Naive B cell (primary cell): Measurements from ENCODE around the gene WDR90. TPM values are rescaled to one million over a fixed set of nuclear protein-coding genes. Genes with fewer than 3 reads are reported as not detected.

Experiments
- ATAC-seq, 2 donors: fragments of 150-1000 bp; cut with Tn5 transposase; 2 replicates each; pipeline ENCODE4 v1.10.0; 2021; ENCODE audit warnings: low read depth in 2 of 2, mild to moderate bottlenecking in 2 of 2, moderate library complexity in 2 of 2
- DNase-seq: peaks from one replicate; pipeline ENCODE4 v3.0.0; 2022
- H3K27ac Mint-ChIP-seq, 6 donors: one replicate each; pipeline ENCODE4 v1.8.0; 2020 to 2022; ENCODE audit warnings: mild to moderate bottlenecking in 6 of 6, mixed read lengths in 6 of 6, moderate library complexity in 5 of 6, inconsistent platforms in 2 of 6
- H3K27me3 Mint-ChIP-seq, 3 donors: one replicate each; pipeline ENCODE4 v1.8.0; 2021 to 2022; ENCODE audit warnings: mixed read lengths in 3 of 3, mild to moderate bottlenecking in 1 of 3
- H3K36me3 Mint-ChIP-seq, 2 donors: one replicate each; pipeline ENCODE4 v1.8.0; 2020 to 2022; ENCODE audit warnings: mixed read lengths in 2 of 2, inconsistent platforms in 1 of 2, mild to moderate bottlenecking in 1 of 2
- H3K4me1 Mint-ChIP-seq, 3 donors: one replicate each; pipeline ENCODE4 v1.8.0; 2020 to 2022; ENCODE audit warnings: mixed read lengths in 3 of 3, inconsistent platforms in 1 of 3, mild to moderate bottlenecking in 1 of 3, moderate library complexity in 1 of 3
- H3K4me3 Mint-ChIP-seq, 8 donors: one replicate each; pipeline ENCODE4 v1.8.0; 2020 to 2022; ENCODE audit warnings: mild to moderate bottlenecking in 8 of 8, mixed read lengths in 8 of 8, moderate library complexity in 8 of 8, inconsistent platforms in 2 of 8
- H3K9me3 Mint-ChIP-seq, 7 donors: one replicate each; pipeline ENCODE4 v1.8.0; 2020 to 2022; ENCODE audit warnings: mixed read lengths in 7 of 7, mild to moderate bottlenecking in 5 of 7, inconsistent platforms in 2 of 7, moderate library complexity in 1 of 7
- polyA plus RNA-seq, 6 donors: library from polyadenylated mRNA; unstranded; fragments of 300-500 nt; fragmentation: Illumina TruSeq; gene quantifications; one replicate each; pipeline ENCODE4 v1.2.3, GENCODE V29; 2021; ENCODE audit warnings: low read depth in 6 of 6

The WDR90 gene
- polyA plus RNA-seq, 6 donors from 2014 or later, result 0.75 to 2.3 (median 0.90) TPM; not detected in 1

DNA sequence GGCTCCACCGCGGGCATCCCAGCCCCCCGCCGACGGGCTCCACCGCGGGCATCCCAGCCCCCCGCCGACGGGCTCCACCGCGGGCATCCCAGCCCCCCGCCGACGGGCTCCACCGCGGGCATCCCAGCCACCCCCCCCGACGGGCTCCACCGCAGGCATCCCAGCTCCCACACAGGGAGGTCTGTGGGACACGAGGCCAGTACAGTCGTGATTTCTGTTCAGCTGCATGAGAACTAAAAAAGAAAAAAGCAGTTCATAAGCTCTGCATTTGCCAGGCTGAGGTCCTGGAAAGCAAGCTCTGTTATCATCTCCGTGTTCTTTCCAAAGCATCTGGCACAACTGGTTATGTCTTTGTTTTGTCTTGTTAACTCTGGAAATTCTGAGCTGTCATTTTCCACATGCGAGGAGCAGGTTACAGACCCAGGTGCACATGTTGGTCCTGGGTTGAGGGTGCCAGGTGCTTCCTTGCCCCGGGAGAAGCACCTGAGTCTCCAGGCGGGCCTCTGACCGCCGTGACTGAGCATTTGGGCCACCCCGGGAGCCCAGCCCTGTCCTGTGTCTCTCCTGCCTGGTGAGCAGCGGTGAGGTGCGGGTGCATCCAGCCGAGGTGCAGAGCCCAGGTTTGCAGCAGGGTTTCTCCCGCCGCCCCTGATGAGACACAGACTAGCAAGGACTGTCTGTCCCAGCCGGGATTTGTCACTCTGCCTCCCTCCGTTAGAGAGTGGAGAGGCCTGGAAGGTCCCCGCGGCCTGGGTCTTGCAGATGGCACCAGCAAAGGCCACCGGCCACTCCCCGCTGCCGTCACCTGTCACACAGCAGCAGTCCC, 28.3 kb upstream of the WDR90 start:
- H3K4me1 Mint-ChIP-seq, result peaks cover 0 to 3% (median 0%) of the 10 kb centered on the region in 3 donors
- H3K27ac Mint-ChIP-seq, result no peak overlapping the region
- no peak for DNase-seq
- H3K9me3 Mint-ChIP-seq, result no peaks in the 10 kb centered on the region
- H3K4me3 Mint-ChIP-seq, result no peak overlapping the region
- ATAC-seq, result no peak
- H3K27me3 Mint-ChIP-seq, result no peaks in the 10 kb centered on the region
- no peaks in the 10 kb centered on the region for H3K36me3 Mint-ChIP-seq

DNA sequence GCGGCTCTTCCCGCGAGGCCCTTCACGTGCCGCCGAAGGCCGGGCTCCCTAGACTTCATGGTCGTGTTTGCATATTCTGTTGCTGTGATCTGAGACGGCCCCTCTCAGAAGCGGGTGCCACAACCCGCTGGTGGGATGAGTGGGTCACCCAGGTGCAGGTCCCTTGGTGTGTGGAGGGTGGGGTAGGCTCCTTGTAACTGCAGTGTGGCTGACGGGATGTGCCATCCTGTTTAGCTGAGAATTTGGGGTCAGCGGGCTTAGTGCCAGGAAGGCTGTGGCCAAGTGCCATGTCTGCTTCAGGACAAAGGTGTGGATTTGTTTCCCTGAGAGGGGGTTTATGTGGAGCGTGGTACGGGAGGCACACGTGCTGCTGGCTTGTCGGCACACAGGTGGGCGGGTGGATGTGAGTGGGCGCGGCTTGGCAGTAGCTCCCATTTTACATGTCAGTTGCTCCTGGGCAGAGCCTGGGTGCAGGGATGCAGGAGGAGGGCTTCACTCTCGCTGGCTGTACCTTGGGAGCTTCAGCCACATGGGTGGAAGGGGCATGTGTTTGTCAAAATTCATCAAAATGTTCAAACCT, 27.5 kb upstream of the WDR90 start:
- H3K27ac Mint-ChIP-seq, result peak overlapping the region in 2 of 6 donors; percentile 3 to 81
- H3K9me3 Mint-ChIP-seq, result no peaks in the 10 kb centered on the region
- H3K4me3 Mint-ChIP-seq, result no peak overlapping the region
- H3K4me1 Mint-ChIP-seq, result peaks cover 0 to 3% (median 0%) of the 10 kb centered on the region in 3 donors
- no peaks in the 10 kb centered on the region for H3K36me3 Mint-ChIP-seq
- H3K27me3 Mint-ChIP-seq, result no peaks in the 10 kb centered on the region
- no peak for ATAC-seq
- DNase-seq, result no peak

DNA sequence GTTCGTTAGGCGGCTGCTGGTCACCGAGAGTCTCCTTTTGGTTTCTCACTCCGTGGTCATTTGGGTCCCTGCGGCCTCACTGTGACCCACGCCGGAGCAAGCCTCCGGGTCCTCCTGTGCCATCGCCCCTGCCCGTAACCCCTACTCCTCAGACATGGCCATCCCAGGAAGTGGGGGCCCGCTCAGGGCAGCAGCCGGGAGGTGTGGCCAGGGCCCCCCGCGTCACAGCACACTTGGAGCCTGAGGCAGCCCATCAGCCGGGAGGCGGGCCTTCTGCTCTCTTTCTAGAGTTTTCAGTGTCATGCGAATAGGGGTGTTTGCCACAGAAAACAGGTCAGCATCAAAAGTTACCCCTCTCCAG, 26.3 kb upstream of the WDR90 start:
- H3K27me3 Mint-ChIP-seq, result no peaks in the 10 kb centered on the region
- ATAC-seq, result no peak

DNA sequence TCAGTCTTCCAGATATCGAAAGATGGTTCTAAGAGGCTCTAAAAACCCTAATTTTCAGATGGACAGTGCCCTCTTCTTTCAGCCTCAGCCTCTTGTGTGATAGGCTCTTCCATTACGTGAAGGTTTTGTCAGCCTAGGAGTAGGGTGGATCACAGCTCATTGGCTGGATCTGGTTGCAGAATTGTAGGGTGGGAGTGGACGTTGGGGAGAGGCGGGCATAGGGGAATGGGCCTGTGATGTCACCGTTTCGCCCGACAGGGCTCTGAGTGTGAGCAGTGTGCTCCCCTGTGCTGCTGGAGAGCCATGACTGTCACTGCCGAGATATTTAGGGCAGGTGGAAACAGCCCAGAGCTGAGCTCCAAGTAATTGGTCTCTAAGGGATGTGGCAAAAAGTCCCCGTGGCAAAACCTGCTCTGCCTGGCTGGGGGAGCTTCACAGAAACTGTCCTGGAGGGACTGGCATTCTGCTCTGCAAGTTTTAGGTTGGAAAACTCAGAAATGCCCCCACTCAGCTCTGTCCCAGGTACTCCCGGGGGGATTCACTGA, 24.6 kb upstream of the WDR90 start:
- DNase-seq, result no peak
- Mint-ChIP-seq H3K4me1 (peaks cover 0 to 3% (median 0%) of the 10 kb centered on the region in 3 donors), H3K36me3 (no peaks in the 10 kb centered on the region), H3K27ac (no peak overlapping the region), H3K9me3 (no peaks in the 10 kb centered on the region), H3K27me3 (no peaks in the 10 kb centered on the region), H3K4me3 (no peak overlapping the region)
- ATAC-seq, result no peak

More for the DNA sequence above, 26.3 kb upstream of the WDR90 start:
- no peaks in the 10 kb centered on the region for H3K36me3 Mint-ChIP-seq
- DNase-seq, result no peak
- H3K4me3 Mint-ChIP-seq, result no peak overlapping the region
- no peak overlapping the region for H3K27ac Mint-ChIP-seq
- H3K4me1 Mint-ChIP-seq, result peaks cover 0 to 3% (median 0%) of the 10 kb centered on the region in 3 donors
- no peaks in the 10 kb centered on the region for H3K9me3 Mint-ChIP-seq

DNA sequence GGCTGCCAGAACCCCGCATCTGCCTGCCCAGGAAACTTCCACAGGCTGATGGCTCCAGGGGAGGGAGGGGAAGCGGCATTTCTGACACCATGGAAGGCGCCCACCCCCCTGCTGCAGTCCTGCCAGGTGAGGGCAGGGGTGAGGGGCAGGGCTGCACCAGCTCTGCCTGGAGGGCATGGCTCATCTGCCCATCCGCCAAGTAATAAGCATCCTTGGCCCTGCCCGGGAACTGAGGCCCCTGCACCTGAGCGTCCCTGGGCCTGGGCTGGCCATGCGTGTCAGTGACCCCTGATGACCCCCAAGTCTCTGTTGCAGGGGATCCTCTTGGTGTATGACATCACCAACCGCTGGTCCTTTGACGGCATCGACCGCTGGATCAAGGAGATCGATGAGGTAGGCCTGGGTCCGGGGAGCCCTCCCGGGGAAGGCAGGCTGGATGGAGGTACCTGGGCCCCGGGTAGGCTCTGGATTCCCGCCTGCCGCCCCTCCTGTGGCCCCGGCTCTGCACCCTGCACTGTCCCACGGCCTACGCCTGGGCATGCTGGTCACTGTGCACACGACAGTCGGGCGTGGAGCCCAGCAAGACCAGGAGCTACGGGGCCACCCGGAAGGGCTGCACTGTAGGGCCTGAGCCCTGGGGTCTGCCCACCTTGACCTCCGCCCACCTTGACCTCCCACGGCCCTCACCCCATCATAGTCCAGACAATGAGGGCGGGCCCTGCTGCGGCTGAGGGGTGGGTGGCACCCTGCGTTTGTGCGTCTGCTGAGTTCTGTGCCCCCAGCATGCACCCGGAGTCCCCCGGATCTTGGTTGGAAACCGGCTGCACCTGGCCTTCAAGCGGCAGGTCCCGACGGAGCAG, 23.8 kb upstream of the WDR90 start:
- Mint-ChIP-seq H3K4me1 (peaks cover 0 to 3% (median 0%) of the 10 kb centered on the region in 3 donors), H3K27ac (no peak overlapping the region), H3K36me3 (no peaks in the 10 kb centered on the region), H3K4me3 (no peak overlapping the region), H3K27me3 (no peaks in the 10 kb centered on the region), H3K9me3 (no peaks in the 10 kb centered on the region)
- DNase-seq, result no peak
- ATAC-seq, result no peak

DNA sequence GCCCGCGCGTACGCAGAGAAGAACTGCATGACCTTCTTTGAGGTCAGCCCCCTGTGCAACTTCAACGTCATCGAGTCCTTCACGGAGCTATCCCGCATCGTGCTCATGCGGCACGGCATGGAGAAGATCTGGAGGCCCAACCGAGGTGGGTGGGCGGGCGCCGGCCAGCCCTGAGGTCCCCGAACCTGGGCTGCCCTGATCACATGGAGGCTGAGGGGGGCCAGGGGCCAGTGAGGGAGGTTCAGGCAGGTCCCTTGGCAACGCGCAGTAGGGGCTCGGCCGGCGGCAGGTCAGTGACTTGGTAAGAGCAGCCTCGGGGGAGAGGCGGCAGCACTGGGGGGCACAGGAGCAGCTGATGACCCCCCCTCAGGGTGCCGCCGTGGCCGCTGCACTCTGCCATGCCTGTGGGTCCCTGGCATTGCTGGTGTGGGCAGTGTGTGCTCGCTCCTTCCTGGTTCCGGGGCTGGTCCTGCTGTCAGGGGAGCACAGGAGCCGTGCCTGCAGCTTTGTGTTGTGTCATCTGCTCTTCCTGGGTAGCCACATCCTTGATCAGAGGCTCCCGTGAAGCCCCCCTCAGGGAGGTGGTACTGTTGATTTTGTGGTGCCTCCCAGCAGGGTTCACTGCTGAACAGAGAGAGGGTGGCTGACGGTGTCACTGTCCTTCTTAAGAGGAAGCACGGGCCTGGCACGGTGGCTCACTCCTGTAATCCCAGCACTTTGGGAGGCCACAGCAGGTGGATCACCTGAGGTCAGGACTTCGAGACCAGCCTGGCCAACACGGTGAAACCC, 23.0 kb upstream of the WDR90 start:
- ATAC-seq (no peak), DNase-seq (no peak)
- H3K9me3 Mint-ChIP-seq, result no peaks in the 10 kb centered on the region
- H3K4me1 Mint-ChIP-seq, result peaks cover 0 to 3% (median 0%) of the 10 kb centered on the region in 3 donors
- H3K27ac Mint-ChIP-seq, result peak overlapping the region in 1 of 6 donors; percentile 59
- no peaks in the 10 kb centered on the region for H3K27me3 Mint-ChIP-seq
- H3K4me3 Mint-ChIP-seq, result no peak overlapping the region
- no peaks in the 10 kb centered on the region for H3K36me3 Mint-ChIP-seq

DNA sequence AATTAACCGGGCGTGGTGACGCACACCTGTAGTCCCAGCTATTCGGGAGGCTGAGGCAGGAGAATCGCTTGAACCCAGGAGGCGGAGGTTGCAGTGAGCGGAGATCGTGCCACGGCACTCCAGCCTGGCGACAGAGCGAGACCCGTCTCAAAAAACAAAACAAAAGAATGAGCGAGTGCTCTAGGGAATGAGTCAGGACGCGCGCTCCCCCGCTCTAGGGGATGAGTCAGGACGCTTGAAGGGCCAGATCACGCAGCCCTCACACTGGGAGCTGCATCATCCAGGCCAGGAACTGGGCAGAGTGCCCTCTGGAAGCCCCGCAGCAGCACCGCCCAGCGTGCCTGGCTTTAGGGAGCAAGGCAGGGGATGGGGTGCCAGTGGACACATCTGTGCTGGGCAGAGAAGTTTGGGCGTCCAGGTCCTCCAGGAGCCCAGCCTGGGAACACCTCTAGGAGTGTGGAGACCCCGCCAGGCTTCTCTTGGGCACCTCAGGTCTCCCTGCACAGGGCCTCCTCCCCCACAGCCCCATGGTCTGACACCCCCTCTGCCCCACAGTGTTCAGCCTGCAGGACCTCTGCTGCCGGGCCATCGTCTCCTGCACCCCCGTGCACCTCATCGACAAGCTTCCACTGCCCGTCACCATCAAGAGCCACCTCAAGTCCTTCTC, 22.2 kb upstream of the WDR90 start:
- H3K27me3 Mint-ChIP-seq, result no peaks in the 10 kb centered on the region
- H3K4me1 Mint-ChIP-seq, result no peaks in the 10 kb centered on the region
- H3K4me3 Mint-ChIP-seq, result no peak overlapping the region
- peak overlapping the region in 1 of 6 donors; percentile 59 for H3K27ac Mint-ChIP-seq
- H3K9me3 Mint-ChIP-seq, result no peaks in the 10 kb centered on the region
- no peak for ATAC-seq
- no peak for DNase-seq
- H3K36me3 Mint-ChIP-seq, result no peaks in the 10 kb centered on the region

DNA sequence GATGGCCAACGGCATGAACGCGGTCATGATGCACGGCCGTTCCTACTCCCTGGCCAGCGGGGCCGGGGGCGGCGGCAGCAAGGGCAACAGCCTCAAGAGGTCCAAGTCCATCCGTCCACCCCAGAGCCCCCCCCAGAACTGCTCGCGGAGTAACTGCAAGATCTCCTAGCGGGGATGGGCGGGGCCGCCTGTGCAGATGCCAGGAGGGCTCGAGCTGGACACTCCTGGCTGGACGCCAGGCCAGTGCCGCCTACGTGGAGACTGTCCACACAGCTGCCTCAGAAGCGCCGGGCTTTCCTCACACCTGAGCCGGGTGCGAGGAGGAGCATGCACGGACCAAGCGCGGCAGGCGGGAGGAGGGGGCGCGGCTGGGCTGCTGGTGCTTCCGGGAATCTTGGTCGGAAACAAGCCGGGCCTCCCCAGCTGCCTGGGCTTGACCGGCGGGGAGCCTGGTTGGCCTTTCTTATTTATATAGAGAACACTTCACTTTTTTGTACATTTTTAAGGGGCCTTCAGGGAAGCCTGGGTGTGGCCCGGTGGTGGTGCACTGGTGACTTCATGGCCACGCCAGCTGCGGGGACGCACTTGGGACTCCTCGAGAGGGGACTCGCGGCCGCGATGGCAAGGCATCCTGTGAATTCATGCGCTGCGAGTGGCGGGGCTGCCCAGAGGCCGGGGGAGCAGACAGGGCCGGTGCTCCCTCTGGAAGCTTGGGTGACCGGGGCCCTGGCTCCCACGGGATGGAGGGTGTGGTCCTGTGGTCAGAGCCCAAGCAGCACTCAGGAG, 21.5 kb upstream of the WDR90 start:
- no peaks in the 10 kb centered on the region for H3K4me1 Mint-ChIP-seq
- no peak overlapping the region for H3K4me3 Mint-ChIP-seq
- H3K9me3 Mint-ChIP-seq, result no peaks in the 10 kb centered on the region
- H3K27me3 Mint-ChIP-seq, result no peaks in the 10 kb centered on the region
- DNase-seq (no peak), ATAC-seq (no peak)
- H3K36me3 Mint-ChIP-seq, result no peaks in the 10 kb centered on the region
- H3K27ac Mint-ChIP-seq, result no peak overlapping the region

DNA sequence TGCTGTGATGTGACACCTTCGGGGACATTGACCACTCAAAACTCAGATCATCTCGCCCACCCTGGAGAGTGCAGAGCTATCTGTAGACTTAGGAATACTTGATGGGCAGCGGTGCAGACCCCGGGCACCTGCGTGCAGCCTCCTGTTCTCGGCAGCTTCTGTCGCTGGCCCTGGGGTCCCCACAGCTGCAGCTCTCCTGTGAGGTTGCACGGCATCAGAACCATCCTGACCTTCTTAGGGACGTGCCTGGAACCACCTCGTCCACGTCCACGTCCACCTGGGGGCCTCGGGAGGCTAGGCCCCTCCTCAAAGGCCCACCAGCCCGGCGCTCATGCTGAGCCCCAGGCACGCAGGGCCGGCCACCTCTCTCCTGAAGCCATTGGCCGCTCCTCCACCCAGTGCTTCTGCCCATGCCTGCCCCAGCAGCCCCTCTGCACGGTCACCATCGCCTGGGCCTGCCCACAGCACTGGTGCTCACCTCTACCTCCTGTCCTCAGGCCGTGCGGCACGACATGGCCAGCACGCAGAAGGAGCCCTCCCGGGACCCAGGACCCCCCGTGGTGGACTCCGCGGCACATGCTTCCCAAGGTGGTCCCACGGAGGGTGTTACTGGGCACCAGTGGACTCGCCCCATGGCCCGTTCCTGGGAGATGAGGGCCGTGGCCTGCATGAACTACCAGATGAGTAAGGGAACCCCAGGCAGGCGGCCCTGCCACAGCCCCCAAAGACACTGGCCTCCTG, 20.7 kb upstream of the WDR90 start:
- no peaks in the 10 kb centered on the region for H3K36me3 Mint-ChIP-seq
- peak overlapping the region in 1 of 6 donors; percentile 76 for H3K27ac Mint-ChIP-seq
- ATAC-seq (no peak), DNase-seq (no peak)
- H3K4me1 Mint-ChIP-seq, result no peaks in the 10 kb centered on the region
- H3K27me3 Mint-ChIP-seq, result no peaks in the 10 kb centered on the region
- H3K9me3 Mint-ChIP-seq, result no peaks in the 10 kb centered on the region
- no peak overlapping the region for H3K4me3 Mint-ChIP-seq

DNA sequence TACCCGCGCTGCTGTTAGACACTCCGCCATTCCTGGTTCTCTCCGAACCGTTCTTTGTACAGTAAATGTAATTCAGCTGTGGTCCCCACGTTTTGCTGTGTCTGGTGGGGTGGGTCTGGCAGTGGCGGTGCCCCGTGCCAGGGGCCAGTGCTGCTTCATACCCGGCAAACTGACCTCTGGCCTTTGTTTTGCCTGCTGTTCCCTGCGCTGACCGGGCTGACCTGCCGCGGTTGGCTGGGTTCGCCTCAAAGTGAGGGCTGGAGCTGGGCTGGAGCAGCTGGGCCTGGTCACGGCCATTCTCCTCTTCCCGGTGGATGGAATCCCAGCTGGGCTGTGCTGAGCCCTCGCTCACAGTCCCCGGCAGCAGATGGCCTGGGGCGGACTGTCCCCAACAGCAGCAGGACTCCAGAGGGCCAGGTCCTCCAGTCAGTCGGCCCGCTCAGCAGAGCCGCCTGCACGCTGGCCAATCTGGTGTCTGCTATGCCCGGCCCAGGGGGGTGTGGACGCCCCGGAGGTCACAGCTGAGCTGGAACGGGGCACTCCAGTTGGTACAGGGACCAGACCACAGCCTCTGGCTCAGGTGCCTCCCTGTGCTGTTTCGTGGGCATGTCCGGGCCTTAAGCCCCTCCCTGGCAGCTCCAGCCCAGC, 19.9 kb upstream of the WDR90 start:
- H3K4me1 Mint-ChIP-seq, result no peaks in the 10 kb centered on the region
- H3K36me3 Mint-ChIP-seq, result no peaks in the 10 kb centered on the region
- no peaks in the 10 kb centered on the region for H3K9me3 Mint-ChIP-seq
- ATAC-seq, result no peak
- H3K27ac Mint-ChIP-seq, result peak overlapping the region in 1 of 6 donors; percentile 76
- DNase-seq, result no peak
- peak overlapping the region in 2 of 8 donors; percentile 7 to 16 for H3K4me3 Mint-ChIP-seq
- no peaks in the 10 kb centered on the region for H3K27me3 Mint-ChIP-seq

DNA sequence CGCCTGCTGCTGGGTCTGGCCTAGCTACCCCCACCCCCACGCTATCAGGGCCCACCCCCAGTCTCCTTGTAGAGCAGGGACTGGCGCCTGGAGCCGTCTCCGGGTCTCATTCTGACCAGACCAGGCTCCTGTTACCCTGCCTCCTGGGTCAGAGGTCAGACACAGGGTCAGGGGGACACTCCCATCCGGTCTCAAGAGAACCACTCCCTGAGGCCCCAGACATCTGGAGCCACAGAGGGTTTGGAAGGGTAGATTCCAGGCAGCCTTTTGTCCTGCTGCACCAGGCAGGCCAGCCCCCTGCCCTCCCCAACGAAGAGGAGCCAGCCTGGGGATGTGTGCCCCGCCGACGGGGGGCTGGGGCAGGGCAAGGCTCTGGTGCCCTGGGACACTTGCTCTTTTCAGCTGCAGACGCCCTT, 19.3 kb upstream of the WDR90 start:
- ATAC-seq, result no peak
- H3K27ac Mint-ChIP-seq, result no peak overlapping the region
- H3K4me3 Mint-ChIP-seq, result peak overlapping the region in 1 of 8 donors; percentile 7
- peaks cover 0 to 4% (median 1%) of the 10 kb centered on the region in 3 donors for H3K4me1 Mint-ChIP-seq
- no peaks in the 10 kb centered on the region for H3K9me3 Mint-ChIP-seq
- no peak for DNase-seq
- H3K27me3 Mint-ChIP-seq, result no peaks in the 10 kb centered on the region
- no peaks in the 10 kb centered on the region for H3K36me3 Mint-ChIP-seq
